Stimulated activated naive CD8-positive, alpha-beta T cell treated with anti-CD3 and anti-CD28 coated beads, Interleukin-15, Interleukin-2, amounts not matched to agents 100 U/mL and 50 U/mL, for 24 hours (primary cell): ENCODE data around the gene CCL27.
A peak's percentile ranks its signal among the peaks of the same experiment; 100 is the strongest.

ENCODE experiments used
- ATAC-seq: fragments of 150-1000 bp; cut with Tn5 transposase; one replicate; pipeline ENCODE4 v1.10.0; 2021
- DNase-seq: peaks from one replicate; pipeline ENCODE4 v3.0.0; 2021

Gene CCL27

DNA sequence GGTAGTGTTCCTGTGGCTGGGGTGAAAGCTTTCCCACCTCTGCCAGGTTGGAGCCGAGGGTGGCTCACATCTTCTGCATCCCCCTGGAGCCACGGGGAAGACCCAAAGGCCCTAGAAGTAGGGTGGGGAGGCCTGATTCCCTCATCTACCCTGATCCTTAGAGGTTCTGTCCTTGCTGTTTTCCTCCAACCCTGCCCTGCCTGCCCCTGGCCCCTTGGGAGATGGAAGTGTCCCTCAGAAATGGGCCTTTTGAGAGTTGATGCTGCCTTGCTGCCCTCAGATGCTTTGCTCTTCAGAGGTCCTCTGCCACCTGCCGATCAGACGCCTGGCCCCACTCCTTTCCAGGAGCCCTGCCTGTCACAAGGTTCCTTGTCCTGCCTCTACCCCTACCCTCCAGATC is 22.4 kb upstream of the CCL27 start:
- DNase-seq, result no peak
- ATAC-seq, result no peak

DNA sequence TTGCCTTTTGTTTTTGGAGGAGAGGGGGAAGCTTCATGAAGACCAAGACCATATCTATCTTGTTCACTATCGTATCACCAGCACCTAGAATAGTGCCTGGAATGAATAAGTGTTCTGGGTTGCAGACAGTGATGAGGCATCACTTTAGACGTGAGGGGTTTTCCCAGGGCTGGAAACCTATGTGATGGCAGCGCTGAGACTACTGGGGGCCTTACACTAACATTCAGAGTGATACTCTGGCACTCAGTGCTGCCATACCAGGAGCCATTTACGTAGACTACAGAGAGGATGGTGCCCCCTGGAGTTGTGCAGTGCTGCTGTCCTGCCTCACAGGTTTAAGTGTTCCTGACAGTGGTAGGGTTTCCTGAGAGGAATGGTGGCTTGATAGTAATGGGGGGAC is 21.7 kb upstream of the CCL27 start:
- DNase-seq, result peak; percentile 28
- ATAC-seq, result peak; percentile 94

GRCh38 chr9:34675869-34676268 is 13.4 kb upstream of the CCL27 start:
- no peak for ATAC-seq

GRCh38 chr9:34675048-34675714 is 12.7 kb upstream of the CCL27 start:
- DNase-seq (peak; percentile 77), ATAC-seq (peak; percentile 77)

More at GRCh38 chr9:34675869-34676268, 13.4 kb upstream of the CCL27 start:
- DNase-seq, result no peak

- ATAC-seq (no peak), DNase-seq (no peak)
These were observed 12.0 kb upstream of the CCL27 start for GRCh38 chr9:34674440-34674839.

DNA sequence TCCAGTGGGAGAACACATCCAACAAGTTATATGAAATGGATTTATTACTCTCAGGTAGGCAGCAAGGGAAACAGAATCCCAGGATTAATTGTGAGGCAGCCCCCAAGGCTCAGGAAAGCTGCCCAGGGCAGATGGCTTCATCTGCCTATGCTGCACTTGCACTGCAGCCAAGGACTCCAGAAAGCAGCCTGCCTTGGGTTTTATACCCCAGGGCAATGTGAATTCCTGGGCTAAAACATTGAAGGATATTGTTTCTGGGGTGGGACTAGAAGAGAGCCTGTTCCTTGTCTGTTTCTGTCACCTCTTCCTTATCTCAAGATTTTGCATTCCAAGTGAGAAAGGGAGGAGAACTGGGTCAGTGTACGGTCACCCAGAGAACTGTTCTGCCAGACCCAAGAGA is 8.8 kb upstream of the CCL27 start:
- no peak for ATAC-seq

GRCh38 chr9:34669809-34670562 is 7.5 kb upstream of the CCL27 start:
- no peak for ATAC-seq
- no peak for DNase-seq

More for the DNA sequence above, 8.8 kb upstream of the CCL27 start:
- no peak for DNase-seq

- peak; percentile 75 for ATAC-seq
- peak; percentile 87 for DNase-seq
These were observed 3.2 kb upstream of the CCL27 start for GRCh38 chr9:34665381-34666250.

- DNase-seq (no peak), ATAC-seq (no peak)
These were observed 2.6 kb upstream of the CCL27 start for GRCh38 chr9:34665067-34665380.

GRCh38 chr9:34664281-34665066 is 2.0 kb upstream of the CCL27 start:
- peak; percentile 55 for ATAC-seq
- peak; percentile 71 for DNase-seq

- DNase-seq, result no peak
- ATAC-seq, result no peak
These were observed 797 bp upstream of the CCL27 start for GRCh38 chr9:34663303-34663605.

GRCh38 chr9:34659592-34660253 is 2.7 kb downstream of the CCL27 start:
- DNase-seq (no peak), ATAC-seq (no peak)

GRCh38 chr9:34658461-34658860 is 4.0 kb downstream of the CCL27 start:
- DNase-seq, result no peak
- no peak for ATAC-seq

DNA sequence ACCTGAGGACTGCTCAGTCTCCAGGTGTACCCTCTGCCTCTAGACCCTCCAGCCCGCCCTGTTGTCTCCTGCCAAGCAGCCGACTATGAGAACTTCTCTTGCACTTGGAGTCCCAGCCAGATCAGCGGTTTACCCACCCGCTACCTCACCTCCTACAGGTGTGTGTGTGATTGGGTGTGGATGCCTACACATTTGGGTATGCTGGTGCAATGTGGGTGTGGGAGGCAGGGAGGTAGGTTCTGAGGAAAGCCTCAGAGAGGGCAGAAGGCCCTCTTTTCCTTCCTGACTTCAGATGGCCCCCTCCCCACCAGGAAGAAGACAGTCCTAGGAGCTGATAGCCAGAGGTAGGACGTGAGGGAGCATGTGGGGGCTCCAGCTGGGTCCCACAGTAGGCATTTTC is 5.5 kb downstream of the CCL27 start:
- DNase-seq (no peak), ATAC-seq (no peak)

DNA sequence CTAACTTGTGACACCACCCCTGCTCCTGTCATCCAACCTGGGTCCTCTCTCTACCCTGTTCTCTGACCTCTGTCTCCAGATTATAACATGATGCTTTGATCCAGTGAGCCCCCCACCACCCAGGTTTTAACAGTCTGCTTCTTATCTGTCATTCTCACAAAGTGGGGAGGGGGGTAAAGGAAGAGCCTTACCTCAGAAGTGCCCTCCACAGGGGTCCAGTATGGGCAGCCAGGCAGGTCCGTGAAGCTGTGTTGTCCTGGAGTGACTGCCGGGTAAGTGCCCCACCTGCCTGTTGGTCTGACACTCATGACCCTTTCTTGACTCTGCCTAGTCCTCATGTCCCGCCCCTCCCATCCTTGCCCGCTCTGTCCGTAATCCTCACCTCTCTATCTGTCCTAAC is 7.1 kb downstream of the CCL27 start:
- ATAC-seq, result no peak

DNA sequence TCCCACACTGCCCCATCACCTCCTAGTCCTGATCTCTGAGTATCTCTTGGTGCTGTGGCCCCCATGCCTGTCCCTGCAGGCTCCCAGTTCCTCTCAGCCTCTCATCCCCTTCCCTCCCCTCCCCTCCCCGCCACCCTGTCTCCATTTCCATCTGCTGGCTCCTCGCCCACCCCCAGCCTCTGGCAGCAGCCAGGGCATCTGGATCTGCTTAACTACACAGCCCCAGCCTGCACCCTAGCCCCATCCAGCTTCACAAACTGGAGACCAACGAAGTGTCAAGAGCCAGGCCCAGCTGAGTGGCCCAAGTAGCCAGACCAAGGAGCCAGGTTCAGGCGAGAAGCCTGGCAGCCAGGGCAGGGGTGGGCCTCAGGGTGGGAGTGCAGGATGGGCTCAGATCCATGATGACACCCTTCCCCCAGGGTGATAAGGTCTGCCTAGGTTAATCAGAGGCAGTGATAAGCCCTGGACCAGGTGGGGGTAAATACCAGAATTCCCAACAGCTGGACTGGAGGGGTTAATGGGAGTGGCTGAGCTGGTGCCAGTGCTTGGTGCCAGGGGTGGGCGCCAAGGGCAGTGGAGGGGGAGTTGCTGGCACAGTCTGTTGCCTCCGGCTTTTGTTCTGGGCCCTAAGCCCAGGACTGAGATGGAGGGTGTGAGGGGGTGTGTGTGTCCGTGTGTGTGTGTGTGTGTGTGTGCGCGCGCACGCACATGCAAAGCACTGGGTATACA is 8.0 kb downstream of the CCL27 start:
- no peak for DNase-seq
- ATAC-seq, result no peak

More for the DNA sequence above, 7.1 kb downstream of the CCL27 start:
- DNase-seq, result no peak

- ATAC-seq (no peak), DNase-seq (no peak)
These were observed 9.0 kb downstream of the CCL27 start for GRCh38 chr9:34653151-34654072.

GRCh38 chr9:34652602-34653000 is 9.9 kb downstream of the CCL27 start:
- no peak for DNase-seq
- ATAC-seq, result no peak

- DNase-seq (peak; percentile 63), ATAC-seq (peak; percentile 75)
These were observed 10.4 kb downstream of the CCL27 start, which contains the start of gene IL11RA for GRCh38 chr9:34651876-34652601. Gene IL11RA, plus strand, starts transcription at chr9:34652185. Its CDS starts 3,033 bp downstream, at chr9:34655218.
